Colon (tissue), 2 donors: ENCODE data around the gene HPCAL1.
"Not testable (repeated sequence)": the region's sequence is repeated elsewhere in the genome, so short reads cannot be mapped to it uniquely, and the experiment has no call there.

Source experiments
- FAIRE-seq: peaks from 2 replicates; lab custom pipeline; 2012; peaks lifted over from hg19 to GRCh38; lab: Jason Lieb, UNC
- donor health status: control.
- donor health status: control.

HPCAL1 gene

DNA sequence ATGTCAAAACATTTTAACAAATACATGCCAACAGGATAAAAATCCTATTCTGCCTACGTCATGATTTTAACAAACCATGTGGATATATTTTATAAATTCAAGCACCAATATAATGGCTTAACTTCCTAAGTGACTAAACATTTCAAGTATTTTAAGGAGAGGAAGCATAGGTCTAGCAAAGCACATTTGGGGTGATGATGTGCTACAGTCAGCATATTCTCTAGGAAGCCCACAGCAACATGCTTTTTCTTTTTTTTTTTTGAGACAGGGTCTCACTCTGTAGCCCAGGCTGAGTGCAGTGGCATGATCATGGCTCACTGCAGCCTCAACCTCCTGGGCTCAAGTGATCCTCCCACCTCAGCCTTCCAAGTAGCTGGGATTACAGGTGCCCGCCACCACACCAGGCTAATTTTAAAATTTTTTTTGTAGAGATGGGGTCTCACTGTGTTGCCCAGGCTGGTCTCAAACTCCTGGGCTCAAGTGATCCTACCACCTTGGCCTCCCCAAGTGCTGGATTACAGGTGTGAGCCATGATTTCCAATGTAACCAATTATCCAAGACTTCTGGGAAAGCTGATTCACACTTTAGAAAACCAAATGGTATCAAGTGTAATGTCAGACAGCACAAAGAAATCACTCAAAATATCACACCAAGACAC lies 139.9 kb downstream of the HPCAL1 start:
- FAIRE-seq: not testable (repeated sequence)

DNA sequence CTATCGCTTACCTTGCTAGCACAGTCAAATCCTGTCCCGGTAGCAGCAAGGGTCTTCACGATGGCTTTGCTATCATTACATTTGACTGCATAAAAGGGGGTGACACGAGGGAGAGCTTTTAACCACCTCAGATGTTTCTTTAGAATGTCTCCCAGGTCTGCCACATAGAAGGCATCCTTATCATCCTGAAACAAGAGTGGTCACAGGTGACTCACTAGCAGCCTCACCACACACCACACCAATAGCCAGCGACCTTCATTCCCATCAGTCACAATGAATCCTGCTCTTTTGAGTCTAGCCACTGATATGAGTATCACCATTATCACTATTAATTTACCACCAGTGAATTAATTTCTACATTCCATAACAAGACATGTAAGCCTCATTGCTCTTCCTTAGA lies 141.8 kb downstream of the HPCAL1 start:
- FAIRE-seq: no peak

DNA sequence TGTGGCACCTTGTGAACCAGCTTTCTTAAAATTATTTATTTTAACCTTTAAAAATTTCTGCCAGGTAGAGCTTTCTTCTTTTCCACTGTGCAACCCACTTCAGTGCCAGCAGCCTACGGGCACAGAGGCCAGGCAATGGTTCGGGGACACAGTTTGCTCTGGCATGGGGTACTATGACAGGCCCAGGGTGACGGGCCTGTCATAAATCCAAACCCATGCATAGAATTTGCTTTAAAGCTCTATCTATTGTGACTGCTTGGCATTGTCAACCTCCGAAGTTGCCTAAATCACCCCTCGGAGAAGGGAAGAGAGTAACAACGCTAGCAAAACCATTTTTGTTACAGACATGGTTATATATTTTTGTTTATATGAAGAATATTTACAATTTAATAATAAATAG lies 143.9 kb downstream of the HPCAL1 start:
- no peak for FAIRE-seq

DNA sequence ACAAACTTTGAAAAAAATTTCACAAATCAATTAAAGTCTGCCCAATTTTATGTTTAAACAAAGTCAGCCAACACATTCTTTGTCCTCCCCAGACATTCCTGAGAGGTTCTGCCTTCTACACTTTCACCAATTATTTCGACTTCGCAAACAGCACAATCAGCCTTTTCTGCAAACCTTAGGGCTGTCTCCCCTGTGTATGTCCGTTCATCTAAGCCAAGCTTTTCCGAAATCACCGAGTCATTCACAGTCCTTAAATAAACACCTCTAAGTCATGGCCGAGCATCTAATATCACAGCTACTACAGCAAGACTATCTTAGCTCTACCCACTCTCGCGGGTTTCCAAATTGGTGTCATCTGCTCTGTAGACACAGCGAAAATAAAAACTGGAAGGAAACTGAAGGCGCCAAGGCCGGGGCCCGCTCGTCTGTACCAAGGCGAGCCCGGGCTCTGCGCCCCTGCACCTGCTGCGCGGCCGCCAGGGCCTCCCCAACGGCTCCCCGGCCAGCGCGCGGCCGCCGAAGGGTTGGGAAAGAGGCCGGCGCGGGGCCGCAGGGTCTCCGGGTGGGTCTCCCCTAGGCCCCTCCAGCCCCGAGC lies 144.7 kb downstream of the HPCAL1 start:
- FAIRE-seq: no peak

DNA sequence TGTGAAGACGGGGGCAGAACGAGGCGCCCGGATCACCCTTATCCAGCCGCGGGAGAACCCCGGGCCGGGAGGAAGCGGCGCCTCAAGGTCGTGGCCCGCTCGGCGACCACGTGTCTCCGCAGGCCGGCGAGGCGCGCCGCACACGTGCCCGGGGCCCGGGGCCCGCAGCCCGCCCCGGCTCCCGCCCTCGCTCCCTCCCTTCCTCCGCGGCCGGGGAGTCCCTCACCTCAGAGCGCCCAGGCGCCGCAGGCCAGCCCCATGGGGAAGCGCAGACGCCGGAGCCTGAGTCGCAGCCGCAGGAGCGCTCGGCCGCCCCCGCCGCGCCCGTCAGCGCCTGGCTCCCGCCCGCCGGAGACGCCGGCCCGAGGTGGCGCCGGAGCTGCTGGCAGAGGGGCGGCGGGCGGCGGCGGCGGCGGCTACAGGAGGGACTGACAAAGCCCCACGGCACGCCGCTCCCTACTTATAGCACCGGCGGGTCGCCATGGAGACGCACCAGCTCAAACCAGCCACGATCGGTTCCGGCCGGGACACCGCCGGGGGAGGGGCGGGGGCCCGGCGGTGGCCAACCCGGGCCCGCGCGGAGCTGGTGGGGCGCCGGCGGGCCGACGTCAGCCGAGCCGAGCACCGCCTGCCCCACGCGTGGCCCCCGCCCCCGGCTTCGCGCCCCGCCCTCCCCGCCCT lies 145.3 kb downstream of the HPCAL1 start, which contains the start of gene ODC1:
ODC1 (minus strand) TSS at position 433 of the 681 bp plus-strand sequence. CDS start 3,295 bp downstream, outside the sequence.
- no peak for FAIRE-seq

DNA sequence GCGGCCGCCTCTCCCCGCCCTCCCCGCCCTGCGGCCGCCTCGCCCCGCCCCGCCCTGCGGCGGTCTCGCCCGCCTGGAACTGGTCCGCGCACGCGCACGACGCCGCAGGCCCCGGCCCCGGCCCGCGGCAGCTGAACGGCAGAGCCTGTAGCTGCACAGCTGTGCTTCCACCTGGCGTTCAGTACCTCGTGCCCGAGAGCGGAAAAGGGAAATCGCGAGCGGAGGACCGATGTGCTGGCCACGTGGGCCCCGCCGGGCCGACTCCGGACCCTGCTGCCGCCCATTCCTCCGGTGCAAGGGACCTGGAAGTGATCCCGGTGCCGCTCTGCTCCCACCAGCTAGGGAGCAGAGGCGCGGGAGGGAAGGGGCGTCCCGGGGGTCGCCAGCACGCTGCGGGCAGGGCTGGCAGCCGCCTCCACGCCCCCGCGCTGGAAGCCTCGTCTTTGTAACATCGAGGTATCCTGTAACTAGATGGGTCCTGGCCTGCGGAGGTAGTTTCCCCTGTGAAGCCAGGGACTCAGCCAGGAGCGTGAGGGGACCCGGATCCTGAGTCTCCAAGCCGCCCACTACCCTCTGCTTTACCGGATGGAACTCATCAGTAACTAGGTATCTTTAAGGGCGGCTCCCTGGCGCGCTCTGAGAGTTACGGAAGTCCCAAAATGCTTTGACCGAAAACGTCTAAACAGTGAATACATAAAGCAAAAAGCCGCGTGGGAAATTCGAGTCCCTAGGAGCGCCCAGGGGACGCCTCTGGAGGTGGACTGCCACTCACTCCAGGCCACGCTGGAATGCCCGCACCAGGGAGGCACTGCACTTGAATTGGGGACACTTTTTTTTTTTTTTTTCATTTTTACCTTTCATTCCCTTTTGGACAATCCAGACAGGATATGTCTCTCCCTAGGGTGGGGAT lies 146.1 kb downstream of the HPCAL1 start:
- no peak for FAIRE-seq

DNA sequence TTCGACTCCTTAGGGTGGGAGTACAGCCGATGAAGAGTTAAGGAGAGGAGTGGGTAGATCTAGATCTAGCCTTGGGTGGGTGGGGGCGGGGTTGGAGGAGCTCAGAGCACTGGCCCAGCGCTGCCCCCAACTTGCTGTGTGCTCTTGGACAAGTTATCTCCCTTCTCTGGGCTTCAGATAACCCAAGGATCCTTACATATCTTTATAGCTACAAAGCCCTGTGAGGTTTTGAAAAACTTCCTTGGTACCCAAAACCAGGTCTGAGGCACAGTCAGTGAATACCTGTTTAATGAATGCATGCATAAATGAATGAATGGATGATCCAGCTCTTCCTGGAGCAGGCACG lies 146.8 kb downstream of the HPCAL1 start:
- FAIRE-seq: no peak

DNA sequence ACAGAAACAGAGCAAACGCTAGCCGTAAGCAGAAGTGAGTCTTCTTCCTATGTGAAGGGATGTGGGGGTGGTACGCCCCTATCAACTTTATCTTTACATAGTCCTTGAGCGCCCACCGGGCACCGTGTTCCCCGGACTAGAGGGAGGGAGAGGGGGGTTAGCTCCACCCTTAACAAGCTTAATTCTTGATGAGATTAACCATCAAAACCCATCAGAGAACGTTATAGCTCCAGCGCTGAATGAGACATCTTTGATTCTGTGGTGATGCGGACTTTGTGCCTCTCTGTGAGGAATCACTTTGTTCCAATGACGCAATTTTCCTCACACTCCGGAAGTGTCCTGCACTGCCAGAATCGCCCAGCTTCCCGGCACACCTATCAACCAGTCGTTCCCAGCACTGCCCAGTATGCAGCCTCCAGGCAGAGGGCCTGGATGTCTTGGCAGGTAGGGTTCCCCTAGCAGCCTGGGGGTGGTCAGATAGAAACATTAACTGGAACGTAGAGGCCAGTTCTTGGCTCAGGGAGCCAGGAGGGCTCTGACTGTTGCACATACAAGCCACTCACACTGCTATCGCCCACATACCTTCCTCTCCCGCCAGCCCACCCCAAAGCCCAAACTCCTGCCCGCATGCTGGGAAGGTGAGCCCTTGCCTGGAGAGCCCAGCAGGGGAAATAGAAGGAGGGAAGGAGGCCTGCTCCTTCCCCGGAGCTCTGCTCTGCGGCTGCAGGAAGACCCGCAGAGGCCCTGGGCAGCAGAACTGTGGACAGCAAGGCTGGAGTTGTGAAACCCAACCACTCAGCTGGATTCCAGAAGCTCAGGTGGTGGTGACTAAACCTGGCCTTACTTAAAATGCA lies 147.4 kb downstream of the HPCAL1 start:
- FAIRE-seq: no peak

DNA sequence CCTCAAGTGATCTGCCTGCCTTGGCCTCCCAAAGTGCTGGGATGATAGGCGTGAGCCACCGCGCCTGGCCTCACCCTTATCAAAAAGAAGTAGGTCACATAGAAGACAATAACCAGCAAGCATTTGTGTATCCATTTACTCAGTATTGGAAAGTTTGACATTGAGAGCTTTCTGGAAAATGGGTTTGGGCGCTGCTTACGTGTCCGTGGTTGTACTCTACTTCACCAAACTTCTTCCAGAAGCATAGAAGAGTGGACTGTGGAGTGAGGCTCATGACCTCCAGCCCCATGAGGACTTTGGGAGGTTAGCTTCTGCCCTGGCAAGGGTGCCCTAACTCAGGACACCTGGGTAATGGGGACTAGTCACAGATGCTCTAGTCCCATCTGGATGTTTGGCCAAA lies 149.1 kb downstream of the HPCAL1 start:
- FAIRE-seq: no peak

DNA sequence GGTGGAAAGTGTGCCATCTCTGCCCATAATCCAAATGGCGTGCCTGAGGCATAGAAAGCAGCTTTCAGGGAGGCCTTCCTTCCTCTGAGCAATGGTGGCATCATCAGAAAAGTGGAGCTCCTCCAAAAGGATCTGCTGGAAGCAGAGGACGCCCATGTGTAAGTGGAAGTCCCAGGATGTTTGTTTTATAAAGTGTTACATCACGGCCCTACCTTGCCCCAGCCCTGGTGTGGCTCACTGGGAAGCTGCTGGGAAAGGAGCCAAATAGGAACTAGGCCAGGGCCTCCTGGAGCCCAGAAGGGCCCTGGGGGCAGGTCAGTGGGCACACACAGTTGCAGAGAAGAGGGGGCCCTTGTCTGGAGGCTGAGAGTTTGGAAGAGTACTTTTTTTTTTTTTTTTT lies 149.6 kb downstream of the HPCAL1 start:
- FAIRE-seq: no peak

DNA sequence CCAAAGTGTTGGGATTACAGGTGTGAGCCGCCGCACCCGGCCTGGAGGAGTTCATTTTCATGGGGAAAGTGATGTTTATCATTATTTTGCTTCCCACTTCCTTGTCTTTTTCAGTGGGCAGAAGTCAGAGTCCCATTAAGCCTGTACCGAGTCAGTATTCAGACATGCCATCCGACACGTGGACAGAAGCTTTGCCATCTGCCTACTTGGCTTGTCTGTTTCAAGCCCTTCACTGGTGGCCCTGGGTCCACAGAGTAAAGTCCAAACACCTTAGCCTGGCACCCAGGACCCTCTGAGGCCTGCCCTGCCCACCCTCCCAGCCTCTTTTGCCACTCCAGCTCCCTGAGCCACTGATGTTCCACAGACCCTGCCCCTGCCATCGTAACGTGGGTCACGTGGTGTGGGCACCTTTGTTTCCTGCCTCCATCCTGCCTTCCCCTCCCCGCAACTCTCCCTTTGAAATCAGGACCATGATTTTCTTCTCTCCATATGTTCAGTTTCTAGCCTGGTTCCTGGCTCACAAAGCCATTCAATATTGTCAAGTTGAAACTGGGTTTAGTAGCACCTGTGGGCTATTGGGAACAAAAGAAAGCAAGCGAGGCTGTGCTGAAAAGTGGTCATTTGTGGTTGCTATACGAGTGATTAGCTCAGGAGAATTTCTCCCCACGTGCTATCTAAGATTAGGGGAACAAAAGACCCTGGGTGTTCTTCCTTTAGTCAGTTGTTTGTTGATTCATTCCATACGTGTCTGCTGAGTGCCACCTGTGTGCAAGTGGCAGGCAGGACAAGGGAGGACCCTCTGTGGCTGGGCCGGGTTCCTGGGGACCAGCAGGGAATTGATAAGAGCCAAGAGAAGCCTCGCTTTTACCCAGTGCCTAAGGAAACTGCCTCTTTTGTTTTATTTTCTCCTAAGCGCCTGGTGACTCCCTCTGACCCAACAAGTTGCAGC lies 150.5 kb downstream of the HPCAL1 start:
- FAIRE-seq: no peak

DNA sequence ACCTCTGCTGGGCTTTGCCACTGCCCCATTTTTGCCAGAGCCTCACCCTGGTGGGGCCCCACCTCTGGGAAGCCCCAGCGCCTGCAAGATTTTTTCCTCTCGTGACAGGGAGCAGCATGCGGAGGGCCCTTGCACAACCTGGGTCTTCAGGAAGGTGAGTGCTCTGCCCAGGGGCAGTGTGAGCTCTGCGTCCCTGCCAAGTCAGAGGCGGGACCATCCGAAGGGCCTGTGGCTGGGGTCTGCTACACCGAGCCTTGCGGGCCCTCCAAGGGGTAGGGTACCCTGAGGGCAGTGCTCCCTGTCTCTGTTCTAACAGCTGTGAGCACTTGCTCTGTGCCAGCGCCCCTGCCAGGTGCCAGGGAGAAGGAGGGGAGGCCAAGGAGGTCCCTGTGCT lies 151.2 kb downstream of the HPCAL1 start:
- FAIRE-seq: no peak

DNA sequence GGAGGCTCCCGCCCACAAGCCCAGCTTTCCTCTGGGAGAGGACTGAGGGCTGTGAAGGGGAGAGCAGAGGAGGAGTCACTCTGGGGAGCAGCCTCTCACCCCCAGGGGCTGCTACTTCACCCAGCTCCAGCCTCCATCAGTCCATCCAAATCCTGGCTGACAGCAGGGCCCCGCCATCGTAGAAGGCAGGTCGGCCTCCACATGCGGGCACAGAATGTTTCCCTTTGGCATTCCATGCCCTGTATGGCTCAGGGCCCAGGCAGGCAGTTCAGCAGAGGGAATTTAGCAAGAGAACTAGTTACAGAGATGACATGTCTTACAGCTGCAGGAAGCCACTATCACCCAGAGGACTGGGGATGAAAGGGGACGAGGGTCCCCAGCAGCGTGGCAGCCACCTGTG lies 151.8 kb downstream of the HPCAL1 start:
- FAIRE-seq: no peak

DNA sequence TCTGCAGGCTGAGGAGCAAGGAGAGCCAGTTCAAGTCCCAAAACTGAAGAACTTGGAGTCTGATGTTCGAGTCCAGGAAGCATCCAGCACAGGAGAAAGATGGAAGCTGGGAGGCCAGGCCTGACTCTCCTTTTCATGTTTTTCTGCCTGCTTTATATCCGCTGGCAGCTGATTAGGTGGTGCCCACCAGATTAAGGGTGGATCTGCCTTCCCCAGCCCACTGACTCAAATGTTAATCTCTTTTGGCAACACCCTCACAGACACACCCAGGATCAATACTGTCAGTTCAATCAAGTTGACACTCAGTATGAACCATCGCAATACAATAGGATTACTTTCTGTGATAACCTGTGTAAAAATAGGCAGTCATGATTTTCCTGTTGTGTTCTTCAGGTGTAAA lies 154.5 kb downstream of the HPCAL1 start:
- not testable (repeated sequence) for FAIRE-seq

DNA sequence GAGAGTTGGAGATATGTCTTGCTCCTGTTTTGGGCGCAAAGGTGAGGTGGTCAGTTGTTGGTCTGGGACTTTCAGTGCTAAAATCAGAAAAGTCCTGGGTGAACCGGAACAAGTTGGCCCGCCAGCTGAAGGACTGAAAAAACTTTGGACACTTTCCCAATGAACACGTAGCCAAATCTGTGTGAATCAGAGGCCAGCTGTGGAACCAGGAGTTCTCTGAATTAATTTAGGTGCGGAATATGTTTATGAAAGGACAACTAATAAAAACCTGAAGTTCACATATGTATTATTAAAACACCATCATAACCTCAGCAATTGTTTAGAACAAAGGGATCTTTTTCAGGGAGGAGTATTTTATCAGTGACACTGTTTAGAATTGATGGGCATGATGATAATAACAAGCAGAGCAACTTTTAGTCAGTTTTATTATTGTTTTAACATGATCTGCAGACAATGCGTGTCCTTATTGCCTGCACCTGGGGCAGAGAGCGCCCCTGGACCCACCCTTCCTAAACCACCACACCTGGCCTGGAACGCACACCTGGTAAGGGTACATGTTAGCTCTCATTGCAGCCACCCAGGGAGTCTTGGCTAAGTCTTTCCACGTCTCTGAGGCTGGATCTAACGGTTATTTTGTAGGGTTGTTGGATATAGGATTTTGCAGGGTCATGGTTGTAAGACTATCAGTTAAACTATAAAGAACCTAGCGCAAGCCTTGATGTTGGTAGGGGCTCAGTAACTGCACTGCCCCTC lies 155.3 kb downstream of the HPCAL1 start:
- no peak for FAIRE-seq

DNA sequence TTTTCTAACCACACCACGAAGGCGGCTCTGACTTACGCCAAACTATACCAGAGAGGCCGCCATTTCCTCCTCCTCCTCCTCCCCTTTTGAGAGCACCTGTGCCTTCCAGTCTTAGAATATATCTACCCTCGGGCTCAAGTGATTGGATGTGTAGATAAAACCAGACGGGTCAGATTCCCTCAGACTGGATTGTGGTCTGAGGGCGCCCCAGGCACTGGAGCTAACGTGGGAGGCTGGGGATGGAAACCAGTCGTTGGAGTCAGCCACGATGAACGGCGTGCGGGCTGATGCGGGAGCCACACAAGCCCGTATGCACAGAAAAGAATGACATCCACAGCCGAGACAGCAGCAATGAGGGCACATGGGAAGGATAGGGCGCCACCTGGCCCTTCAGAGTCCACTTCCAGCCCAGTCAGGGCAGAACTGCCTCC lies 157.7 kb downstream of the HPCAL1 start:
- no peak for FAIRE-seq

DNA sequence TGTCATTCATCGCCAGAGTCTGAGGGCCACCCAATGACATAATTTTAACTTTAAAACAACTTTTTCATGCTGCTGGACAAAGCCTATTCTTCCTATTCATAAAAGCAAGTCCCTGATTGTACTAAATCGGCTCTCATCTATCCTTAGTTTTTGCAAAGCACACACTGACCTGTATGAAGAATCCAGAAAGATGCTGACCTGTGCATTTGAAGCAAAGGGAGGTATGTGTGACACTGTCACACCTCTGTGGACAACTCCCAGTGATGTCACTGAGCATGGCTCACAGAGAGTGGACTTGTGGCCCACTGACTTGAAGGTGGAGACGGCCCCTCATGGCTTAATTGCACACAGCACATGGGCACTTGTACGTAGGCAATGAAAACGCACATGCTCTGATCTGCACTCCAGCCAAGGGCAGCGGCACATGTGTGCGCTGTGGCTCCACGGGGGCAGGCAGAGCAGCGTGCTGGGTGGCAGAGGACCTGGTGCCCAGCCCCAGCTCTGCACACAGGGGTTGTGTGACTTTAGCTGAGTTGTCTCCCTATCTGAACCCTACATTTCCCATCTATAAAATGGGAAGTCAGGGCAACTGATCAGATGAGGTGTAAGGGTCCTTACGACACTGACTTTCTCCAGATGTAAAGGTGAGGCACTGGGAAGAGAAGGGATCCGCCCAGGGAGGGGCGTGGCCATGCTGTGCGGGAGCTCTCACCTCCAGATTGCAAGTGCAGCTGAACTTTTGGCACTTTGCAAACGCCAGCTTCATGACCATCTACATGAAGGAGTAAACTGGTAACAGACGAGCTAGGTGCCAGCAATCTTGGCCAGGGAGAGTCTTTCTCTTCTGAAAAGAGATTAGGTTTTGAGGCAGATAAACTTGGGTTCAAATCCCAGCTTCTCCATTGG lies 159.7 kb downstream of the HPCAL1 start:
- no peak for FAIRE-seq

DNA sequence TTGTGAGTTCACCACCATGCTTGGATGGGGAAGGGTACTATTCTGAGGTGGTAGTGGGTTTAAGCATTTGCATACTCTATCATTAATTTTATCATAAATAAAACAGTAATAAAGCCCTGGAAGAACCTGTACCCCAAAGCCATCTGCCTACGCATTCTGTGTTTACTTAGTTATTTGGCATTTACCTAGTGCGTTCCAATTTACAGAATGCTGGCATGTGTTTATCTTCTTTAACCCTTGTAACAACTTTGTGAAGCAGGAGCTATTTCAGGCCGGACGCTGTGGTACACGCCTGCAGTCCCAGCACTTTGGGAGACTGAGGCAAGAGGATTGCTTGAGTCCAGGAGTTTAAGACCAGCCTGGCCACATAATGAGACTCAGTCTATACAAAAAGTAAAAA lies 163.2 kb downstream of the HPCAL1 start:
- FAIRE-seq: no peak

DNA sequence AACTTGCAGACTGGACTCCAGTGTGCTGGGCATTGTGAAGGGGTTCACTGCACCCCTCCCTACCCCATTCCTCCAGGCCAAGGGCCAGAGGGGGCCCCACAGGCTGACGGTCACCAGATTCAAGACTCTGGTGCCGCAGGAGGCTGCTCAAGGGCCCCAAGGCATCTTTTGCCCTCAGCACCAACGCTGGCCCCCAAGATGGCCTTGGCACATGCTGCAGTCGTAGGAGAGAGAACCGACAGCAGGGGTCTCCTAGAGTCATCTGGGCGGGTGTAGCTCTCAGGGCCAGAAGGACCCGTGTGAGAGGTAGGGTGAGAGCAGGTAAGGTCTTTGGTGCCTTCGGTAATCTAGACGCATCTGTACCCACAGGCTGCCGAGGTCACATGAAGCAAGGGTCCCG lies 164.1 kb downstream of the HPCAL1 start:
- no peak for FAIRE-seq
